Large intestine (tissue), 3 donors: ENCODE measurements around the gene RADIL. TPM values are rescaled to one million over a fixed set of nuclear protein-coding genes. Genes with fewer than 3 reads are reported as not detected.

Experiments used
- DNase-seq, 2 donors: peaks; one replicate each; pipeline versions ENCODE4 v3.0.0 to v3.0.0-alpha.2; 2013
- H3K27ac ChIP-seq: one replicate; pipeline ENCODE4 v1.5.1; 2013; ENCODE audit warnings: low read length
- H3K27me3 ChIP-seq: 2 replicates; pipeline ENCODE4 v1.6.1; 2013; ENCODE audit warnings: low read length; ENCODE audit not compliant: control insufficient read depth, insufficient read depth
- H3K36me3 ChIP-seq: 2 replicates; pipeline ENCODE4 v1.6.1; 2013; ENCODE audit warnings: low read length; ENCODE audit not compliant: control insufficient read depth, insufficient read depth
- H3K4me1 ChIP-seq: one replicate; pipeline ENCODE4 v1.6.1; 2013; ENCODE audit warnings: low read length; ENCODE audit not compliant: control insufficient read depth, insufficient read depth
- H3K4me3 ChIP-seq: one replicate; pipeline ENCODE4 v1.5.1; 2013; ENCODE audit warnings: low read length
- H3K9me3 ChIP-seq: one replicate; pipeline ENCODE4 v1.6.1; 2013; ENCODE audit warnings: mild to moderate bottlenecking, low read depth, low read length, moderate library complexity; ENCODE audit not compliant: control insufficient read depth
- WGBS: methylation state at CpG from one replicate; pipeline ENCODE4 v1.1.5; 2013; ENCODE audit warnings: low lambda C conversion rate; ENCODE audit not compliant: insufficient coverage; 5-methylcytosine and 5-hydroxymethylcytosine counted together
- polyA plus RNA-seq: library from polyadenylated mRNA; unstranded; fragments of 120-200 nt; gene quantifications from one replicate; pipeline ENCODE4 v1.2.1, GENCODE V29; 2013

RADIL gene
- polyA plus RNA-seq, 1 donor: 2.1 TPM

DNA sequence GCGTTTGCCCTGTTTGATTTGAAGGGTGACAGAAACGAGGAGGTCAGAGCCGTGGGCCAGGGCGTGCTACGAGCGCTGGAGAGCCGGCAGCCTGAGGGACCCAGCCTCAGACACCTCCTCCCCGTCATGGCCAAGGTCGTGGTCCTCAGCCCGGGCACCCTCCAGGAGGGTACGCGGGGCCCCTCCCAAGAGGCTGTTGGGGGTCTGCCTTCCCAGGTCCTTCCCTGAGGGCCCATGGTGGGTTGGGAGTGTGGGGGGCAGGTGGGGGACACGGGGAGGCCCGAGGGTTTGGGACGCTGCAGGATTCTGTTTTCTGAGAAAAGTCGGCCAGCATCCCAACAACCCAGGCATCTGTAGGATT is 100.2 kb downstream of the RADIL start:
- H3K27me3 ChIP-seq: no peaks in the 10 kb centered on the region
- no peak overlapping the region for H3K4me3 ChIP-seq
- peaks cover 76% of the 10 kb centered on the region for H3K36me3 ChIP-seq
- WGBS: no CpG with 5 or more reads among the region's 16 CpGs
- H3K27ac ChIP-seq: no peak overlapping the region
- no peaks in the 10 kb centered on the region for H3K9me3 ChIP-seq
- no peak for DNase-seq
- H3K4me1 ChIP-seq: no peaks in the 10 kb centered on the region

- H3K36me3 ChIP-seq: peaks cover 70% of the 10 kb centered on the region
- no peaks in the 10 kb centered on the region for H3K4me1 ChIP-seq
- WGBS: no CpG with 5 or more reads among the region's 36 CpGs
- no peak overlapping the region for H3K4me3 ChIP-seq
- H3K27me3 ChIP-seq: no peaks in the 10 kb centered on the region
- no peak for DNase-seq
- H3K9me3 ChIP-seq: no peaks in the 10 kb centered on the region
- no peak overlapping the region for H3K27ac ChIP-seq
Measured at GRCh38 chr7:4782333-4783291, 100.9 kb downstream of the RADIL start.

DNA sequence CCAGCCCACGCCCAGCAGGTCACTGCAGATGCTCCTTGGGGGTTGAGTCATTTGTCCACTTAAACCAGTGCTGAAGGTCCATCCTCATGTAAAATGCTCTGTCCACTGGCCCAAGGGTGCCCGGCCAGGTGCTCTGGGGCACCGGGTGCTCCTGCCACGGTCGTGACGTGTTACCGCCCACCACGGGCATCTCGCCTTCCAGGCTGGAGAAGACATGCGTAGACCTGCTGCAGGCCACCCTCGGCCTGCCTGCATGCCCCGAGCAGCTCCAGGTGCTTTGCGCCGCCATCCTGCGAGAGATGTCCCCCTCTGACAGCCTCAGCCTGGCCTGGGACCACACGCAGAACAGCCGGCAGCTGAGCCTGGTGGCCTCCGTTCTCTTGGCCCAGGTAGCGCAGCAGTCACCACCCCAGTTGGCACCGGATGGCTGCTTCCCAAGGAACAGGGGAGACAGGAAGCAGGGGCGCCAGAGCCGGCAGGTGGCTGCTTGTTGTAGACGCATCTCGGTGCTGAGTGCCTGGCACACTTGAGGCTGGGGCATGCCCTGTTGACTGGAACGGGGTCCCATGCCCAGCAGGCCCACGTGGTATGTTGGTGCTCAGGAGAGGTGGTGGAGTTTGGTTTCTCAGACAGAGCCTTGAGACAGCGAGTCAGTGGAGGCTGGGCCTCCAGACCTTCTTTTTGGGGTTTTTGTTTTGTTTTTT is 102.0 kb downstream of the RADIL start:
- peaks cover 62% of the 10 kb centered on the region for H3K36me3 ChIP-seq

DNA sequence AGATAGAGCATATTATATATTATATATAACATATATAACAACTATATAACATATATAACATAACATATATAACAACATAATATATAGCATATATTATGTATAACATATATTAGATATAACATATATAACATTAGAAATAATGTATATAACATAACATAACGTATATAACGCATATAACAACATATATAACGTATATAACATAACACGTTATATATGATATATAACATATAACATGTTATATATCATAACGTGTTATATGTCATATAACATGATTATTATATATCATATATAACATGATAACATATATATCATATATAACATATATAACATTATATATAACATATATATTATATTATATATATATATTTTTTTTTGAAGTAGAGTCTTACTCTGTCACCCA is 104.4 kb downstream of the RADIL start:
- Histone ChIP-seq H3K36me3 (peaks cover 39% of the 10 kb centered on the region), H3K4me1 (peaks cover 11% of the 10 kb centered on the region), H3K27me3 (no peaks in the 10 kb centered on the region), H3K4me3 (no peak overlapping the region), H3K9me3 (no peaks in the 10 kb centered on the region), H3K27ac (no peak overlapping the region)
- no peak for DNase-seq
- WGBS: 100% methylated on average over 4 of the region's 5 CpGs

More for the DNA sequence above, 102.0 kb downstream of the RADIL start:
- WGBS: no CpG with 5 or more reads among the region's 27 CpGs
- H3K27ac ChIP-seq: no peak overlapping the region
- no peaks in the 10 kb centered on the region for H3K9me3 ChIP-seq
- no peaks in the 10 kb centered on the region for H3K27me3 ChIP-seq
- no peak for DNase-seq
- peaks cover 4% of the 10 kb centered on the region for H3K4me1 ChIP-seq
- no peak overlapping the region for H3K4me3 ChIP-seq

DNA sequence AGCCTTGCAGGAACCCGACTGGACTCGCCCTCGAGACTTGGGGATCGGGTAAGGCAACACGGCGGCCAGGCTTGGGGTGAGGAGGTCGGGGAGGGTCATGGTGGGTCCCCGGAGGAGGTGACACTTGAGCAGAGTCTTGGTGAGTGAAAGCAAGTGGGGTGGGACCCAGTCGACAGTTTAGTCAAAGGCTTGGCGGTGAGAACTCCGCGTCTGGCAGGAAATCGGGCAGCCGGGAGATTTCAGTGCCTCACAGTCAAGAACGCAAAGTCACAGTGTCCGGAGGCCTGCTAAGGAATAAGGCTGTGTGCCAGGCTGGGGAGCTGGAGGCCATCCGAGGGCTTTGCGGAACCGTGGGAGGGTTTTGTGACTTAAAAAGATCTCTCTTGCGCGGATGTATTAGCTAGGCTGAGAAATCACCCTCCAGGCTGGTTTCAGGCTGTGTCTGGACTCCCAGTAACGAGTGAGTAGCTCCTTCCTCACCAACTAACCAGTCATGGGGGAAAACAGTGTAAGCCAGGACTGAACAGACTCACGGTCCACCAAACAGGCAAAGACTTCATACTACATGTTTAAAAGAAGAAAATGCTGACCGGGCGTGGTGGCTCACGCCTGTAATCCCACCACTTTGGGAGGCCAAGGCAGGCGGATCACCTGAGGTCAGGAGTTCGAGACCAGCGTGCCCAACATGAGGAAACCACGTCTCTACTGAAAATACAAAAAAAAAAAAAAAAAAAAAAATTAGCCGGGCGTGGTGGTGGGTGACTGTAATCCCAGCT is 107.5 kb downstream of the RADIL start:
- DNase-seq: no peak
- no CpG with 5 or more reads among the region's 32 CpGs for WGBS
- Histone ChIP-seq H3K4me3 (peak overlapping the region; percentile 97), H3K9me3 (no peaks in the 10 kb centered on the region), H3K36me3 (peaks cover 12% of the 10 kb centered on the region), H3K4me1 (peaks cover 13% of the 10 kb centered on the region), H3K27me3 (no peaks in the 10 kb centered on the region), H3K27ac (peak overlapping the region; percentile 83)

DNA sequence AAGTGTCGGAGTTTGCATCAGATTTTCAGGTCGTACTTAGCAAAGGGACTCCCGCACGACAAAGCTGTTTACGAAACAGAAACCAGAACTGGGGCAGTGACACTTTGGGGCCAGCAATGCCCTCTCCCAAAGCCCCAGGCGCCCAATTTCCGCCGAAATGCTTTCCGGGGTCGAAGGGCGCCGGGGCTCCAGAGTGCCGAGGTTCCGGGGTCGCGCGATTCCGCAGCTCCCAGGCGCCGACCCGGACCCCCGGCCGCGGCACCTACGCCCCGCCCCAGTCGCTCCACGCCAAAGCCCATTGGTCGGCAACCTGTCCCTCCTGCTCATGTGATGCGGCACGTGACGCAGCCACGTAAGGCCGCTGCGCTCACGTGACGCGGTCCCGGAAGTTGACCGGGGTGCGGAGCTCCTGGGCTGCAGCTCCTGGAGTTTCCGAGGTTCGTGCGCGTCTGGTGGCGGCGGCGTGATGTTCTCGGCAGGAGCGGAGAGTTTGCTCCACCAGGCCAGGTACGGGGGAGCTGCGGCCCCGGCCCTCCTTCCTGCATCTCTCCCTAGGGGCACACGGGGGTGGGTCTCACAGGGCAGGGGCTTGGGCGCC is 108.2 kb downstream of the RADIL start, which contains the start of gene AP5Z1:
Gene AP5Z1, plus strand, starts transcription at position 374 of the 598 bp plus-strand sequence. Its CDS starts 93 bp downstream, at position 467.
- peak; percentile 98 for DNase-seq
- Histone ChIP-seq H3K4me1 (peaks cover 13% of the 10 kb centered on the region), H3K9me3 (no peaks in the 10 kb centered on the region), H3K27ac (peak within 1 kb of the TSS; percentile 83), H3K27me3 (no peaks in the 10 kb centered on the region), H3K4me3 (peak within 1 kb of the TSS; percentile 97), H3K36me3 (peaks cover 7% of the 10 kb centered on the region)
- no CpG with 5 or more reads among the region's 55 CpGs for WGBS

DNA sequence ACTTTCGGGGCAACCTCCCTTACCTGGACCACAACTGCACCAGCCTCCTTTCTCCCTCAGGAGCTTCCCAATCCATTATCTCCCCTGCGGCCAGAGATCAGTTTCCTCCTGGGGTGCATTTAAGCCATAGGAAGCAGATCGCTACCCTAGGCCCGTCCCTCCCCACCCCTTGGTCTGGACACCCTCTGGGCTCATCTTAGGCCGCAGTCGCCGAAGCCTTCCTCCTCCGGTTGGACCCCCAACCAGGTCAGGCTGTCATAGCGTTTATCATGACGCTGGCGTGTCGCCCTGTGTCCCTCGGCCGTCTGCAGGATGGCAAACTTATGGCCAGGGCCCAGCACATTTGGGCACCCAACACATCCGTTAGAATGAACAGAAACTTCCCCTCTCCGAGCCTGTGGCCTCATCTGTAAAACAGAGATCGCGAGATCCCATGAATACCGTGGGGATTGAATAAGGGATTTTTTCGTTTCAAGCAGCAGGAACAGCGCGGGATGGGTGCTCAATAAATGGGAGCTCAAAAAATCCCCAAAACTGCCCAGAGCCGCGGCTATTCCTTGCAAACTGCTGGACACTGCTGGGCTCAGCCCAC is 108.8 kb downstream of the RADIL start:
- H3K36me3 ChIP-seq: peaks cover 4% of the 10 kb centered on the region
- H3K27me3 ChIP-seq: no peaks in the 10 kb centered on the region
- WGBS: no CpG with 5 or more reads among the region's 24 CpGs
- H3K4me1 ChIP-seq: peaks cover 13% of the 10 kb centered on the region
- DNase-seq: no peak
- H3K4me3 ChIP-seq: peak overlapping the region; percentile 97
- peak overlapping the region; percentile 83 for H3K27ac ChIP-seq
- no peaks in the 10 kb centered on the region for H3K9me3 ChIP-seq

DNA sequence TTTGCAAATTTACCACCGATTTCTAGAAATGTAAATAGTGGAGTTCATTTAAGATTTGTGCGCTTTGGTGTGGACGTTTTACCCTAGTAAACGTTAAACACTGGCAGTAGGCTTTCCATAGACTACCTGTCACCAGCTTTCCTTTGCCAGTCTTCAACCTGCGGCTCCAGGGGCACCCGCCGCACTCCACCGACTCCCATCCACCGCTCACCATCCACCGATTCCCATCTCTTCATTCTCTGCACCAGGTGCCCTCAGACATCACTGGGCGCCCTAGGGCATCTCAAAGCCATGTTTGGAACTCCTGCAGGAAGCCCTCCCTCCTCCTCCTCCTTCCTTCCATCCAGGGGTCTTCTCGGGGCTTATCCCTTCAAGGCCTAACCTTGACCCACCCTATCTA is 109.5 kb downstream of the RADIL start:
- no peaks in the 10 kb centered on the region for H3K9me3 ChIP-seq
- no peak overlapping the region for H3K27ac ChIP-seq
- 72% methylated on average over 4 of the region's 12 CpGs for WGBS
- no peak for DNase-seq
- peaks cover 4% of the 10 kb centered on the region for H3K36me3 ChIP-seq
- H3K4me1 ChIP-seq: peaks cover 13% of the 10 kb centered on the region
- no peak overlapping the region for H3K4me3 ChIP-seq
- H3K27me3 ChIP-seq: no peaks in the 10 kb centered on the region

DNA sequence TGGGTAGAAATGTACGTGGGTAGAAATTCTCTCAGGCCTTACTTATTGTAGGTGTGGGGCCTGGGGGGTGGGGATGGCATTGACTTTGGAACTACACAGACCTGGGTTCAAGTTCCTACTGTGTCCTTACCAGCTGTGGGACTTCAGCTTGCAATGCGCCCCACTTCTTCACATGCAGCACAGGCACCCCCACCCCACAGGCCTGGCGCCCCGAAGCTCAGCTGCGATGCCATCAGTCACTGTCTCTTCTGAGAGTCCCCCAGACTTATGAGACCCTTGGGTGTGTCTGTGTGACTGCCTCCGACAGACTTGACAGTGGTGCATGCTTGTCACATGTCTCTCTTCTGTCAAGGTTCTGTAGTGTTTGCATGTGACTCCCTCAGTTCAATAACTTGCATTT is 111.2 kb downstream of the RADIL start:
- Histone ChIP-seq H3K27me3 (no peaks in the 10 kb centered on the region), H3K4me1 (peaks cover 13% of the 10 kb centered on the region)
- WGBS: no CpG with 5 or more reads among the region's 6 CpGs

More for the DNA sequence above, 111.2 kb downstream of the RADIL start:
- Histone ChIP-seq H3K4me3 (no peak overlapping the region), H3K27ac (no peak overlapping the region), H3K36me3 (peaks cover 16% of the 10 kb centered on the region), H3K9me3 (no peaks in the 10 kb centered on the region)
- no peak for DNase-seq
